H1 (cell line): ENCODE data around the gene EMC10. TPM values are rescaled to one million over a fixed set of nuclear protein-coding genes. Genes with fewer than 3 reads are reported as not detected.

Experiments
- HDAC2 ChIP-seq, 2 experiments: fragments of 300-600 bp in 1 of 2; sonication (generic) in 1 of 2; IDR thresholded peaks; 2 replicates each; pipeline ENCODE4 v1.6.1; 2011 to 2012; ENCODE audit warnings: low read depth in 2 of 2, low read length in 2 of 2, mild to moderate bottlenecking in 2 of 2, moderate library complexity in 2 of 2, borderline replicate concordance in 1 of 2, inconsistent platforms in 1 of 2
- polyA plus RNA-seq, 7 experiments: library from polyadenylated mRNA; depleted of rRNA in 3 of 7; stranded (reverse) in 5 of 7; unstranded in 2 of 7; fragments of >200 nt in 5 of 7; fragments of 200-250 nt in 2 of 7; gene quantifications; 1 replicate in 5 of 7; 2 replicates in 1 of 7; 4 replicates in 1 of 7; pipeline versions ENCODE4 v1.2.1 to v1.2.3, GENCODE V29; 2011 to 2013; ENCODE audit warnings: missing spikeins in 2 of 7, mixed read lengths in 2 of 7
- total RNA-seq: library from RNA; stranded (reverse); fragmentation: NEBNext Ultra II Directional; extraction: Animal tissue kit (Norgen Biotek cat#: 25700); gene quantifications from 2 replicates; pipeline ENCODE4 v1.2.1, GENCODE V29; 2021

The EMC10 gene
- total and polyA plus RNA-seq, 2 of the 8 experiments (the other 6 are each of a cell fraction or from before 2014, with no cell fraction given), result 77.6 to 103 TPM

- no peak for TF ChIP-seq HDAC2 (IDR thresholded peaks at IDR 0.05; ENCODE audit: borderline replicate concordance in 1 of 2, low read depth in 2 of 2, low read length in 2 of 2)
These were observed 1.2 kb upstream of the EMC10 start (continued) for GRCh38 chr19:50475101-50475568.
